ENCODE measurements around the gene GCSAM.
A peak's percentile ranks its signal among the peaks of the same experiment; 100 is the strongest.

Gene GCSAM

GRCh38 chr3:112127522-112128494, 5.2 kb downstream of the GCSAM start:
- ChIA-PET CTCF (interaction anchor here (0.8 kb wide), 1 partner anchor 16 kb away, joined by 3 read pairs; no protein-coding TSS in a partner anchor), POLR2A (interaction anchor here (1.4 kb wide), 1 partner anchor 41 kb away, joined by 3 read pairs; no protein-coding TSS in a partner anchor)
- DNase-seq (ENCODE audit: extremely low spot score) = no peak
- TF ChIP-seq SP1 (IDR thresholded peaks at IDR 0.05) (no peak), ELF4 (IDR thresholded peaks at IDR 0.05) (no peak), BHLHE40 (IDR thresholded peaks at IDR 0.05; ENCODE audit: borderline replicate concordance) (no peak), CTBP1 (IDR thresholded peaks at IDR 0.05; ENCODE audit: borderline replicate concordance) (no peak), FOXK2 (IDR thresholded peaks at IDR 0.05) (no peak), L3MBTL2 (conservative IDR thresholded peaks at IDR 0.05) (no peak), ARNT (IDR thresholded peaks at IDR 0.05) (no peak), NFRKB (IDR thresholded peaks at IDR 0.05) (no peak), SUZ12 (IDR thresholded peaks at IDR 0.05) (no peak), ZNF384 (IDR thresholded peaks at IDR 0.05) (no peak), TARDBP (IDR thresholded peaks at IDR 0.05) (no peak), HDGF (IDR thresholded peaks at IDR 0.05; ENCODE audit: borderline replicate concordance) (no peak), FOXA1 (IDR thresholded peaks at IDR 0.05) (no peak), LEF1 (IDR thresholded peaks at IDR 0.05; ENCODE audit: borderline replicate concordance) (no peak)
- TF ChIP-seq, protein P1, sequence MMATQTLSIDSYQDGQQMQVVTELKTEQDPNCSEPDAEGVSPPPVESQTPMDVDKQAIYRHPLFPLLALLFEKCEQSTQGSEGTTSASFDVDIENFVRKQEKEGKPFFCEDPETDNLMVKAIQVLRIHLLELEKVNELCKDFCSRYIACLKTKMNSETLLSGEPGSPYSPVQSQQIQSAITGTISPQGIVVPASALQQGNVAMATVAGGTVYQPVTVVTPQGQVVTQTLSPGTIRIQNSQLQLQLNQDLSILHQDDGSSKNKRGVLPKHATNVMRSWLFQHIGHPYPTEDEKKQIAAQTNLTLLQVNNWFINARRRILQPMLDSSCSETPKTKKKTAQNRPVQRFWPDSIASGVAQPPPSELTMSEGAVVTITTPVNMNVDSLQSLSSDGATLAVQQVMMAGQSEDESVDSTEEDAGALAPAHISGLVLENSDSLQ (IDR thresholded peaks at IDR 0.05) = no peak

GRCh38 chr3:112126511-112126911, 6.5 kb downstream of the GCSAM start:
- TF ChIP-seq LEF1 (IDR thresholded peaks at IDR 0.05; ENCODE audit: borderline replicate concordance) (no peak), L3MBTL2 (conservative IDR thresholded peaks at IDR 0.05) (no peak), FOXM1 (IDR thresholded peaks at IDR 0.05; ENCODE audit: borderline replicate concordance) (no peak), HDGF (IDR thresholded peaks at IDR 0.05; ENCODE audit: borderline replicate concordance) (no peak), ZNF384 (IDR thresholded peaks at IDR 0.05) (no peak), SP1 (IDR thresholded peaks at IDR 0.05) (no peak)
- DNase-seq (ENCODE audit: extremely low spot score) = peak; percentile 19
- POLR2A ChIA-PET = no interaction called here
- CTCF ChIA-PET = interaction anchor here (0.6 kb wide), 1 partner anchor 391 kb away, joined by 3 read pairs; no protein-coding TSS in a partner anchor

GRCh38 chr3:112124907-112125607, 8.0 kb downstream of the GCSAM start:
- DNase-seq (ENCODE audit: extremely low spot score) = no peak
- TF ChIP-seq BHLHE40 (IDR thresholded peaks at IDR 0.05; ENCODE audit: borderline replicate concordance) (no peak), SP1 (IDR thresholded peaks at IDR 0.05) (no peak), LEF1 (IDR thresholded peaks at IDR 0.05; ENCODE audit: borderline replicate concordance) (no peak), CTBP1 (IDR thresholded peaks at IDR 0.05; ENCODE audit: borderline replicate concordance) (no peak), FOXM1 (IDR thresholded peaks at IDR 0.05; ENCODE audit: borderline replicate concordance) (no peak), ELF4 (IDR thresholded peaks at IDR 0.05) (no peak), FOXK2 (IDR thresholded peaks at IDR 0.05) (no peak), HDGF (IDR thresholded peaks at IDR 0.05; ENCODE audit: borderline replicate concordance) (no peak), L3MBTL2 (conservative IDR thresholded peaks at IDR 0.05) (no peak)
- ChIA-PET CTCF (interaction anchor here (0.8 to 1.6 kb wide), 3 partner anchors 11 to 13 kb away, joined by 3 to 9 read pairs (median 4); no protein-coding TSS in a partner anchor), POLR2A (no interaction called here)

DNA sequence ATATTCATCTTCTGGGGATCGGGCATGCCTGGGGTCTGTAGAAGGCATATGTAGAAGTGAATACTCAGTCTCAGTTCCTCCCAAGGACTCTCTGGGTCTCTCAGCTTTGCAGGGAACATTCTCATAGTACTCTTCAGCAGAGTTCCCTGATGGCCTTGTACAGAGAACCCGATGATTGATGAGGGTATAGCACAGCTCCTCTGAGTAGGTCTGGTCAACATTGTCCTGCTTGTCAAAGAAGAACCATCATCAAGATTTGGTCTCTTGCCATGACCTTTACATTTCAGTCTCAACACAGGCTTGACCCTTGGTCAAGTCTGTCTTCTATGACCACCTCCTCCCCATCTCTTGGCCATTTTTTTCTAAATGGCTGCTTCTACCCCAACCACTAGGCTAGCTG, 9.5 kb downstream of the GCSAM start:
- ChIA-PET POLR2A (no interaction called here), CTCF (interaction anchor here (1.8 kb wide), 1 partner anchor 12 kb away, joined by 6 read pairs; no protein-coding TSS in a partner anchor)
- TF ChIP-seq SP1 (IDR thresholded peaks at IDR 0.05) = no peak
- TF ChIP-seq L3MBTL2 (conservative IDR thresholded peaks at IDR 0.05) = no peak
- TF ChIP-seq SUZ12 (IDR thresholded peaks at IDR 0.05) = no peak
- no peak for TF ChIP-seq HDGF (IDR thresholded peaks at IDR 0.05; ENCODE audit: borderline replicate concordance)
- no peak for TF ChIP-seq TARDBP (IDR thresholded peaks at IDR 0.05)
- no peak for TF ChIP-seq ELF4 (IDR thresholded peaks at IDR 0.05)
- no peak for TF ChIP-seq BHLHE40 (IDR thresholded peaks at IDR 0.05; ENCODE audit: borderline replicate concordance)
- no peak for TF ChIP-seq NFRKB (IDR thresholded peaks at IDR 0.05)
- TF ChIP-seq FOXM1 (IDR thresholded peaks at IDR 0.05; ENCODE audit: borderline replicate concordance) = no peak
- TF ChIP-seq FOXK2 (IDR thresholded peaks at IDR 0.05) = no peak
- no peak for TF ChIP-seq ZNF384 (IDR thresholded peaks at IDR 0.05)
- TF ChIP-seq, protein P1 (IDR thresholded peaks at IDR 0.05) = no peak
- DNase-seq (ENCODE audit: extremely low spot score) = no peak

DNA sequence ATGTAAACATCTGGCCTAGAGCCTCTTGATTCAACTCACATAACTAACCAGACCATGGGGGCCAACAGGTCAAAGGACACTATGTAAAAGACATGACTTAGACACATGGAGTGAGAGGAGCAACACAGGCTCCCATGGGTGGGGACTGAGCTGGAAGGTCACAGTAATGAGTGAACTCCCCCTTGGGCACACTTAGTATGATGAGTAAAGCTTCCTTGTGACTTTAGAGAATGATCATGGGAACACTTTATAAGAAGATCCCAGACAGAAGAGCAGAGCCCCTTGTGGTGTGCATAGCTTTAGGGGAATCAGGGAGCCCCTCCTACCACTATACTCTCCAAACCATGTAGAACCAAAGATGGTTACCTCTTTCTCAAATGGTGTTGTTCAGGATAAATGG, 10.2 kb downstream of the GCSAM start:
- ChIA-PET CTCF (interaction anchor here (1.8 kb wide), 1 partner anchor 11 kb away, joined by 6 read pairs; no protein-coding TSS in a partner anchor), POLR2A (no interaction called here)
- TF ChIP-seq LEF1 (IDR thresholded peaks at IDR 0.05; ENCODE audit: borderline replicate concordance) (no peak), FOXK2 (IDR thresholded peaks at IDR 0.05) (no peak), NFRKB (IDR thresholded peaks at IDR 0.05) (no peak), SP1 (IDR thresholded peaks at IDR 0.05) (no peak), FOXM1 (IDR thresholded peaks at IDR 0.05; ENCODE audit: borderline replicate concordance) (no peak), FOXA1 (IDR thresholded peaks at IDR 0.05) (no peak), SUZ12 (IDR thresholded peaks at IDR 0.05) (no peak), ARNT (IDR thresholded peaks at IDR 0.05) (no peak), ZNF384 (IDR thresholded peaks at IDR 0.05) (no peak), CTBP1 (IDR thresholded peaks at IDR 0.05; ENCODE audit: borderline replicate concordance) (no peak), HDGF (IDR thresholded peaks at IDR 0.05; ENCODE audit: borderline replicate concordance) (no peak), BHLHE40 (IDR thresholded peaks at IDR 0.05; ENCODE audit: borderline replicate concordance) (no peak), L3MBTL2 (conservative IDR thresholded peaks at IDR 0.05) (no peak), TARDBP (IDR thresholded peaks at IDR 0.05) (no peak), ELF4 (IDR thresholded peaks at IDR 0.05) (no peak)
- TF ChIP-seq, protein P1 (IDR thresholded peaks at IDR 0.05) = no peak
- DNase-seq (ENCODE audit: extremely low spot score) = no peak

All from HEK293T (cell line).